OCI-LY7 (cell line): ENCODE results near the gene RNF103. TPM values are rescaled to one million over a fixed set of nuclear protein-coding genes. Genes with fewer than 3 reads are reported as not detected.

Experiments used
- Bru-seq: library from RNA; stranded (reverse); fragments of 400-500 nt; gene quantifications from one replicate; lab custom pipeline; 2021; lab: Mats Ljungman, UMichigan
- BruChase-seq, 2 experiments: library from RNA; stranded (reverse); fragments of 400-500 nt; gene quantifications; one replicate each; lab custom pipeline; 2021; lab: Mats Ljungman, UMichigan
- BruUV-seq: library from RNA; stranded (reverse); fragments of 400-500 nt; replicated peaks from 2 replicates; lab custom pipeline; 2021; lab: Mats Ljungman, UMichigan
- CTCF ChIA-PET: fragments of 300-600 bp; sonication (Branson Sonifier 250); formaldehyde crosslinking; loops from one replicate; lab custom pipeline; 2022; ENCODE audit warnings: antibody characterized with exemption; ENCODE audit not compliant: unreplicated experiment; lab: Charles Lee
- POLR2A ChIA-PET: fragments of 300-600 bp; sonication (Branson Sonifier 250); formaldehyde crosslinking; loops from one replicate; lab custom pipeline; 2022; ENCODE audit warnings: antibody characterized with exemption; lab: Charles Lee
- DNase-seq: peaks from one replicate; pipeline ENCODE4 v3.0.0-alpha.2; 2015; ENCODE audit warnings: low spot score
- H2AFZ ChIP-seq: fragments of 200-600 bp; sonication (generic), shearing (Covaris generic); 2 replicates; pipeline ENCODE4 v1.6.1; 2014; ENCODE audit warnings: mild to moderate bottlenecking, antibody characterized with exemption, low read length, moderate library complexity
- H3K27ac ChIP-seq: fragments of 200-600 bp; sonication (generic); 2 replicates; pipeline ENCODE4 v1.5.1; 2014; ENCODE audit warnings: mixed run types, low read depth, mild to moderate bottlenecking, moderate library complexity, low read length, inconsistent platforms; ENCODE audit not compliant: poor library complexity, severe bottlenecking
- H3K36me3 ChIP-seq: fragments of 200-600 bp; sonication (generic); 2 replicates; pipeline ENCODE4 v1.6.1; 2014; ENCODE audit warnings: mild to moderate bottlenecking, antibody characterized with exemption, low read length, moderate library complexity, mixed read lengths; ENCODE audit not compliant: insufficient read depth
- H3K4me1 ChIP-seq: fragments of 200-600 bp; sonication (generic); 2 replicates; pipeline ENCODE4 v1.5.1; 2014; ENCODE audit warnings: mild to moderate bottlenecking, low read length; ENCODE audit not compliant: insufficient read depth, poor library complexity, severe bottlenecking
- H3K4me2 ChIP-seq: fragments of 200-600 bp; sonication (generic); 2 replicates; pipeline ENCODE4 v1.6.1; 2014; ENCODE audit warnings: mild to moderate bottlenecking, low read length
- H3K4me3 ChIP-seq: fragments of 200-600 bp; sonication (generic); 2 replicates; pipeline ENCODE4 v1.5.1; 2014; ENCODE audit warnings: mild to moderate bottlenecking, low read depth, low read length; ENCODE audit not compliant: poor library complexity, severe bottlenecking
- H3K79me2 ChIP-seq: fragments of 200-600 bp; sonication (generic); 2 replicates; pipeline ENCODE4 v1.6.1; 2016; ENCODE audit warnings: low read depth, mild to moderate bottlenecking, low read length, moderate library complexity, mixed read lengths; ENCODE audit not compliant: insufficient read depth
- H3K9me2 ChIP-seq: fragments of 200-600 bp; sonication (generic); 2 replicates; pipeline ENCODE4 v1.6.1; 2016; ENCODE audit warnings: mild to moderate bottlenecking, low read length, mixed read lengths; ENCODE audit not compliant: insufficient read depth
- H3K9me3 ChIP-seq: fragments of 200-600 bp; sonication (generic); 2 replicates; pipeline ENCODE4 v1.6.1; 2014; ENCODE audit warnings: mild to moderate bottlenecking, mixed run types, low read length, mixed read lengths
- H4K20me1 ChIP-seq: fragments of 200-600 bp; sonication (generic); 2 replicates; pipeline ENCODE4 v1.6.1; 2014; ENCODE audit warnings: mild to moderate bottlenecking, antibody characterized with exemption, low read length, moderate library complexity, mixed read lengths; ENCODE audit not compliant: insufficient read depth
- CTCF ChIP-seq: fragments of 200-600 bp; sonication (generic); conservative IDR thresholded peaks from 2 replicates; pipeline ENCODE4 v1.5.1; 2014; ENCODE audit warnings: mild to moderate bottlenecking, antibody characterized with exemption, low read length, moderate library complexity, mixed read lengths
- EZH2phosphoT487 ChIP-seq: fragments of 200-600 bp; sonication (generic); IDR thresholded peaks from 2 replicates; pipeline ENCODE4 v1.6.1; 2018; ENCODE audit warnings: low read depth, borderline replicate concordance, mild to moderate bottlenecking, mixed run types, antibody characterized with exemption, low read length, moderate library complexity, mixed read lengths
- intact Hi-C: fragments of 100-400 bp; cut with micrococcal nuclease; formaldehyde crosslinking; loops from one replicate; pipeline ENCODE4 v1.10.0; 2022; ENCODE audit not compliant: unreplicated experiment
- long read RNA-seq: library from polyadenylated mRNA; stranded (forward); transcript quantifications from one replicate; pipeline ENCODE4 v2.0.0, GENCODE V29; 2022
- total RNA-seq, 2 experiments: library from RNA; depleted of rRNA in 1 of 2; stranded (reverse); fragments of >200 nt in 1 of 2; shearing (Covaris generic) in 1 of 2; gene quantifications; 2 replicates each; pipeline ENCODE4 v1.2.3, GENCODE V29; 2014 to 2022

RNF103 gene
- total RNA-seq (2014; rRNA removed; shearing (Covaris generic)) = 11.8 and 12.9 TPM in 2 replicates
- total RNA-seq (2022) = 17.2 and 18.4 TPM in 2 replicates
- Bru-seq, nascent RNA = percentile 73 among the genes with signal in this experiment
- percentile 63 among the genes with signal in this experiment for BruChase-seq, experiment 1, labeled RNA remaining after a 6-hour chase
- BruChase-seq, experiment 2, labeled RNA remaining after a 2-hour chase = percentile 93 among the genes with signal in this experiment
- long read RNA-seq, transcript RNF103-201 (4 exons, 3,477 nt) = major isoform, 29 of 35 reads
- long read RNA-seq, partial matches to known transcripts = 1 of 35 reads
- long read RNA-seq, other reads (novel, unspliced or antisense) = 5 of 35 reads

- no peaks in the 10 kb centered on the region for H3K9me3 ChIP-seq
- no peaks in the 10 kb centered on the region for H4K20me1 ChIP-seq
- CTCF ChIA-PET = interaction anchor here (0.6 kb wide), 1 partner anchor 182 kb away, joined by 6 read pairs; no protein-coding TSS in a partner anchor
- no peaks in the 10 kb centered on the region for H3K9me2 ChIP-seq
- POLR2A ChIA-PET = no interaction called here
- BruUV-seq = no TSS peak
- peak within 1 kb of the TSS; percentile 96 for H2AFZ ChIP-seq
- peak within 1 kb of the TSS; percentile 94 for H3K4me3 ChIP-seq
- DNase-seq = peak; percentile 93
- peaks cover 35% of the 10 kb centered on the region for H3K79me2 ChIP-seq
- intact Hi-C loops = loop anchor here (5.0 kb wide), 2 partner anchors 516 to 586 kb away; partner anchors contain the start of genes POLR1A and PTCD3
- H3K4me2 ChIP-seq = peak within 1 kb of the TSS; percentile 89
- H3K4me1 ChIP-seq = peaks cover 20% of the 10 kb centered on the region
- peak within 1 kb of the TSS; percentile 78 for H3K27ac ChIP-seq
- TF ChIP-seq CTCF (no peak), EZH2phosphoT487 (no peak)
- peaks cover 15% of the 10 kb centered on the region for H3K36me3 ChIP-seq
These were observed at the start of gene RNF103 for GRCh38 chr2:86623494-86624266. Gene RNF103 (minus strand): TSS chr2:86623865. CDS start chr2:86622886, 979 bp downstream.

- H2AFZ ChIP-seq = no peak overlapping the region
- no peaks in the 10 kb centered on the region for H3K79me2 ChIP-seq
- no peak overlapping the region for H3K27ac ChIP-seq
- H3K4me2 ChIP-seq = no peak overlapping the region
- ChIA-PET POLR2A (no interaction called here), CTCF (no interaction called here)
- no peaks in the 10 kb centered on the region for H3K9me2 ChIP-seq
- intact Hi-C loops = no loop called here
- no peaks in the 10 kb centered on the region for H3K36me3 ChIP-seq
- H3K4me3 ChIP-seq = no peak overlapping the region
- no peak for TF ChIP-seq CTCF
- no peak for TF ChIP-seq EZH2phosphoT487
- H3K9me3 ChIP-seq = no peaks in the 10 kb centered on the region
- no peaks in the 10 kb centered on the region for H3K4me1 ChIP-seq
- no TSS peak for BruUV-seq
- DNase-seq = no peak
- H4K20me1 ChIP-seq = no peaks in the 10 kb centered on the region
These were observed 49.3 kb upstream of the RNF103 start for GRCh38 chr2:86673011-86673410.
